ENCODE data around the gene MTHFD1.
A peak's percentile ranks its signal among the peaks of the same experiment; 100 is the strongest.

The MTHFD1 gene

DNA sequence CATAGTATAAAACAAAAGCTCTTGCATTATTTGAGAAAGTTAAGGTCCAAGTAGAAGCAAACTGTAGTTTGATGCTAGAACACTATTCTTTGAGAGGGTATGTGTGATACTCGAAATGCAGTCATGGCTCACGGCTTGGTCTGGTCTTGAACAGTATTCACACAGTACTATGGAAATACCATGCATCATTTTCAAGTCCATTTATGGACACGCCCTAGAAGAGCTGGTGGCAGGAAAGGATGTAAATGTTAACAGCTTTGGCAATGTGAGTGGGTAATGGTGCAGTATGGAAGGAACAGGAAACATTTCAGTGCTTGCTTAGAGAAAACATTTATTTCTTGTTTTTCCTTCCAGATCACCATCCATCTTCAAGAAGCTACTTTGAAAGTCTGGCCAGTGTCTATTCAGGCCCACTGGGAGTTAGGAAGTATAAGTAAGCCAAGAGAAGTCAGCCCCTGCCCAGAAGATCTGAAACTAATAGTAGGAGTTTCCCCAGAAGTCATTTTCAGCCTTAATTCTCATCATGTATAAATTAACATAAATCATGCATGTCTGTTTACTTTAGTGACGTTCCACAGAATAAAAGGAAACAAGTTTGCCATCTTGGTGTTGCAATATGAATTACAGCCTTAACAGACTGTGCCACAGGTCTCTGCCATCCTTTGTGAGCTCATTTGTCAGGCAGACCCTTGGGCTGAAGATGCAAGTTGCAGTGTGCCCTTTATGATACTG, 71.4 kb downstream of the MTHFD1 start:
- Histone ChIP-seq H3K27me3 (ENCODE audit: insufficient read depth, poor library complexity, severe bottlenecking) (no peaks in the 10 kb centered on the region), H3K4me3 (ENCODE audit: severe bottlenecking) (no peak overlapping the region), H3K36me3 (ENCODE audit: low read depth) (peaks cover 54% of the 10 kb centered on the region), H3K4me1 (ENCODE audit: insufficient read depth, poor library complexity, severe bottlenecking) (peaks cover 4% of the 10 kb centered on the region), H3K27ac (ENCODE audit: poor library complexity, severe bottlenecking) (no peak overlapping the region), H3K9me3 (ENCODE audit: severe bottlenecking) (no peaks in the 10 kb centered on the region)
- ATAC-seq (ENCODE audit: low read depth) (no peak), DNase-seq (ENCODE audit: low spot score) (no peak)
- TF ChIP-seq, protein P1, sequence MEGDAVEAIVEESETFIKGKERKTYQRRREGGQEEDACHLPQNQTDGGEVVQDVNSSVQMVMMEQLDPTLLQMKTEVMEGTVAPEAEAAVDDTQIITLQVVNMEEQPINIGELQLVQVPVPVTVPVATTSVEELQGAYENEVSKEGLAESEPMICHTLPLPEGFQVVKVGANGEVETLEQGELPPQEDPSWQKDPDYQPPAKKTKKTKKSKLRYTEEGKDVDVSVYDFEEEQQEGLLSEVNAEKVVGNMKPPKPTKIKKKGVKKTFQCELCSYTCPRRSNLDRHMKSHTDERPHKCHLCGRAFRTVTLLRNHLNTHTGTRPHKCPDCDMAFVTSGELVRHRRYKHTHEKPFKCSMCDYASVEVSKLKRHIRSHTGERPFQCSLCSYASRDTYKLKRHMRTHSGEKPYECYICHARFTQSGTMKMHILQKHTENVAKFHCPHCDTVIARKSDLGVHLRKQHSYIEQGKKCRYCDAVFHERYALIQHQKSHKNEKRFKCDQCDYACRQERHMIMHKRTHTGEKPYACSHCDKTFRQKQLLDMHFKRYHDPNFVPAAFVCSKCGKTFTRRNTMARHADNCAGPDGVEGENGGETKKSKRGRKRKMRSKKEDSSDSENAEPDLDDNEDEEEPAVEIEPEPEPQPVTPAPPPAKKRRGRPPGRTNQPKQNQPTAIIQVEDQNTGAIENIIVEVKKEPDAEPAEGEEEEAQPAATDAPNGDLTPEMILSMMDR (IDR thresholded peaks at IDR 0.05; ENCODE audit: poor library complexity, severe bottlenecking): no peak

DNA sequence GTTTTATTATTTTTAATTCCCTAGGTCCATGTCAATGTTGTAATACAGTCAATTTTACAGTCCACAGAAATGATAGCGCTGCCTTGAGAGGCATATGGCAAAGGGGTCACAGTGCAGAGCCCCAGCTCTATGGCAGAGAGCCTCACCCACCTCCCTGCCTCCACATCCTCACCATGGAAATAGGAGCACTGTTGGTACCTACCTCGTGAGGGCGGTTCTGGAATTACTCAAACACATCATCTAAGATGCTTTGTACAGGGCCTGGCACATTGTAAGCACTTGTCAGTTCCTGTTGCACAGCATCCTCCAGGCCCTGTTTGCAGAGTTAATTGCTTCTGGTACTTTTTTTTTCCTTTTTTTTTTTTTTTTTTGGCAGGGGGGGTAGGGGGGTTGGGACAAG, 73.1 kb downstream of the MTHFD1 start:
- no peak for ATAC-seq (ENCODE audit: low read depth)
- peaks cover 10% of the 10 kb centered on the region for H3K4me1 ChIP-seq (ENCODE audit: insufficient read depth, poor library complexity, severe bottlenecking)
- TF ChIP-seq, protein P1 (IDR thresholded peaks at IDR 0.05; ENCODE audit: poor library complexity, severe bottlenecking): no peak
- H3K27ac ChIP-seq (ENCODE audit: poor library complexity, severe bottlenecking): no peak overlapping the region
- peaks cover 38% of the 10 kb centered on the region for H3K36me3 ChIP-seq (ENCODE audit: low read depth)
- DNase-seq (ENCODE audit: low spot score): no peak
- no peaks in the 10 kb centered on the region for H3K9me3 ChIP-seq (ENCODE audit: severe bottlenecking)
- no peak overlapping the region for H3K4me3 ChIP-seq (ENCODE audit: severe bottlenecking)
- no peaks in the 10 kb centered on the region for H3K27me3 ChIP-seq (ENCODE audit: insufficient read depth, poor library complexity, severe bottlenecking)

DNA sequence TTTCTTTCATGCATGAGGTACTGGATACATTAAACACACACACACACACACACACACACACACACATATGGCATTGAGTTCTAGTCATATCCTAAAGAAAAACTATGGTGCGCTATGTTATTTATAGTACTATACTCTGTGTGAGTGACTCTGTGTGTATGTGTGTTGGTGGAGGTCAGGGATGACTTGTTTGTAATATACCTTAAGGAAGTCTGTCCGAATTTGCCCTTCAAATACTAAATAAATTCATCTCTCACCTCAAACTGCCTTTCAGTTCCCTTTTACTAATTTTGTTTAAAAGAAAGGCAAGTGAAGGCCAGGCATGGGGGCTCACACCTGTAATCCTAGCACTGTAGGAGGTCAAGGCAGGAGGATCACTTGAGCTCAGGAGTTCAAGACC, 75.0 kb downstream of the MTHFD1 start:
- TF ChIP-seq, protein P1 (IDR thresholded peaks at IDR 0.05; ENCODE audit: poor library complexity, severe bottlenecking): no peak
- H3K4me3 ChIP-seq (ENCODE audit: severe bottlenecking): no peak overlapping the region
- no peaks in the 10 kb centered on the region for H3K27me3 ChIP-seq (ENCODE audit: insufficient read depth, poor library complexity, severe bottlenecking)
- peaks cover 22% of the 10 kb centered on the region for H3K36me3 ChIP-seq (ENCODE audit: low read depth)
- H3K9me3 ChIP-seq (ENCODE audit: severe bottlenecking): no peaks in the 10 kb centered on the region
- H3K27ac ChIP-seq (ENCODE audit: poor library complexity, severe bottlenecking): no peak overlapping the region
- peaks cover 12% of the 10 kb centered on the region for H3K4me1 ChIP-seq (ENCODE audit: insufficient read depth, poor library complexity, severe bottlenecking)
- no peak for ATAC-seq (ENCODE audit: low read depth)
- DNase-seq (ENCODE audit: low spot score): no peak

DNA sequence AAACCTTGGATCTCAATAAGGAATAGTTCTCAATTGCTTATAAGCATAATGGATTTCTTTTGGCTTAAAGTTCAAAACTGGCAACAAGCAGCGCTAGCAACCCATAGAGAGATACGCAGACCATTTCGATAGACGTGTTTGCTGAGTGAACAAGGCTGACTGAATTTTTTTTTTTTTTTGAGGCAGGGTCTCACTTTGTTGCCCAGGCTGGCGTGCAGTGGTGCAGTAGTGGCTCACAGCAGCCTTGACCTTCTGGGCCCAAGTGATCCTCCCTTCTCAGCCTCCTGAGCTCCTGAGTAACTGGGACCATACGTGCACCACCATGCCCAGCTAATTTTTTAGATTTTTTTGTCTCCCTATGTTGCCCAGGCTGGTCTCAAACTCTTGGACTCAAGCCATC, 75.7 kb downstream of the MTHFD1 start:
- Histone ChIP-seq H3K27me3 (ENCODE audit: insufficient read depth, poor library complexity, severe bottlenecking) (no peaks in the 10 kb centered on the region), H3K9me3 (ENCODE audit: severe bottlenecking) (no peaks in the 10 kb centered on the region), H3K4me1 (ENCODE audit: insufficient read depth, poor library complexity, severe bottlenecking) (peaks cover 12% of the 10 kb centered on the region), H3K4me3 (ENCODE audit: severe bottlenecking) (no peak overlapping the region), H3K27ac (ENCODE audit: poor library complexity, severe bottlenecking) (no peak overlapping the region), H3K36me3 (ENCODE audit: low read depth) (peaks cover 15% of the 10 kb centered on the region)
- DNase-seq (ENCODE audit: low spot score) (no peak), ATAC-seq (ENCODE audit: low read depth) (no peak)
- TF ChIP-seq, protein P1 (IDR thresholded peaks at IDR 0.05; ENCODE audit: poor library complexity, severe bottlenecking): no peak

DNA sequence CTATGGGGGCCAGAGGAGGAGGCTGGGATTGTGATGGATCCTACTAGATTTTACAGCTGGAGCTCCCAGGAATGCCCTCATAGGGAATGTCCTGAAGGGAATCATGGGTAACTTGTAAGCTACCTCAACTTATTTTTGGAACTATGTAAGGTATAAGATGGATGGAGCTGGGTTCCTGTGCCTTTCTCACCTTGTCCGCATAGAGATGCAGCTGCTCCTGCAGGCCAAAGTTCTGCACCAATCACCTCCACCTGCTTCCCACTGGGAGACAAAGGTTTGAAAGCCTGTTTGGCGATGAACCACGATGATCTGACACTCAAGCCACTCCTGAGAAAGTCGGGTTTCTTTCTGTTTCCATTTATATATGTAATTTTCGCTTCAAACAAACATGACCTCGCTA, 76.5 kb downstream of the MTHFD1 start:
- ATAC-seq (ENCODE audit: low read depth) (peak; percentile 9; the same call in 2 of the 3 replicates), DNase-seq (ENCODE audit: low spot score) (no peak)
- H3K27ac ChIP-seq (ENCODE audit: poor library complexity, severe bottlenecking): no peak overlapping the region
- peaks cover 7% of the 10 kb centered on the region for H3K36me3 ChIP-seq (ENCODE audit: low read depth)
- peak overlapping the region; percentile 67 for H3K4me3 ChIP-seq (ENCODE audit: severe bottlenecking)
- peaks cover 12% of the 10 kb centered on the region for H3K4me1 ChIP-seq (ENCODE audit: insufficient read depth, poor library complexity, severe bottlenecking)
- H3K27me3 ChIP-seq (ENCODE audit: insufficient read depth, poor library complexity, severe bottlenecking): no peaks in the 10 kb centered on the region
- TF ChIP-seq, protein P1 (IDR thresholded peaks at IDR 0.05; ENCODE audit: poor library complexity, severe bottlenecking): no peak
- H3K9me3 ChIP-seq (ENCODE audit: severe bottlenecking): no peaks in the 10 kb centered on the region
